Measurements from ENCODE around the gene NACC2.
A peak's percentile ranks its signal among the peaks of the same experiment; 100 is the strongest.
"Not testable (repeated sequence)": the region's sequence is repeated elsewhere in the genome, so short reads cannot be mapped to it uniquely, and the experiment has no call there.

Gene NACC2

DNA sequence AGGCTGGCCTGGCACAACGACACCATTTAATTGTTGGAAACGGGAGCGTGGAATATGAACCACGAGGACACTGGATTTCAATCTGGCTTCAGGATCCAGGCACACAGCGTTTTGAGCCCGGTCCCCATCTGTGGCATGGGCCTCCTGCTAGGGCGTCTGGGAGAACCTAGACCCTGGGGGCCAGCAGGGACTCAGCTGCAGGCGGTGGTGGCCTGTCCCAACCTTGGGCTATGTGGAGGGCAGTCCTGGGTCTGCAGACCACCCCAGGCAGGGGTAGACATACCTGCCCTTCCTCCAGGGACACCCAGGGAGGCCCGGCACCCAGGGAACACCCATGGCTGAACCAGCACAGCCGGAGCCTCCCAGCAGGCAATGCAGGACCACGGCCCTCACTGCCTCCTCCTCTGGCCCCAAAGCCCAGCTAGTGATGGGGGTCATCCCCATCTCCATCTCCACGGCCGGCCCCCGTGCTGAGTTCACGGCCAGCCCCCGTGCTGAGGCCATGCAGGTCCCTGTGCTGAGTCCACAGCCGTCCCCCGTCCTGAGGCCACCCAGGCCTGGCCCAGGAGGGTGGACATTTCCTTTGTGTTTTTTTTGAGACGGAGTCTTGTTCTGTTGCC lies 115.4 kb downstream of the NACC2 start:
- no peak for DNase-seq (ENCODE audit: low read depth, low spot score)

GRCh38 chr9:135978642-135979546 lies 116.2 kb downstream of the NACC2 start:
- DNase-seq (ENCODE audit: low read depth, low spot score) = no peak

DNA sequence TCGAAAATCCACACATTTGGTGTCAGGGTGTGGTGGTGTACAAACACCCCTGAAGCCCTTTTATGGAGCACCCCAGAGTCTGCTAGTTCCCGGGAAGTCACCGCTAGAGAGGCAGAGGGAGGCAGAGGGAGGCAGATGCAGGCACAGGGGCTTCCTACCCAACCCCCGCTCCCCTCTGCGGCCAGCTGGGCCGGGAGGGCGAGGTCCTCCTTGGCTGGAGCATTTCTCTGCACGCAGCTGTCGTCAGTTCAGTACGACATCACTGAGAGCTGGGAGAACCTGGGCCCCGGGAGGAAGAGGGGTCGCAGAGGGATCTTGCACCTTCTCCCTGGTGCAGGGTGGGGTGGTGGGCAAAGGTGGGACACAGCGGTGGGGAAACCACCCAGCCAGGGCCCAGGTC lies 118.1 kb downstream of the NACC2 start:
- DNase-seq (ENCODE audit: low read depth, low spot score) = no peak

GRCh38 chr9:135976531-135976930 lies 118.6 kb downstream of the NACC2 start:
- no peak for DNase-seq (ENCODE audit: low read depth, low spot score)

- DNase-seq (ENCODE audit: low read depth, low spot score) = no peak
These were observed 119.3 kb downstream of the NACC2 start for GRCh38 chr9:135975834-135976233.

DNA sequence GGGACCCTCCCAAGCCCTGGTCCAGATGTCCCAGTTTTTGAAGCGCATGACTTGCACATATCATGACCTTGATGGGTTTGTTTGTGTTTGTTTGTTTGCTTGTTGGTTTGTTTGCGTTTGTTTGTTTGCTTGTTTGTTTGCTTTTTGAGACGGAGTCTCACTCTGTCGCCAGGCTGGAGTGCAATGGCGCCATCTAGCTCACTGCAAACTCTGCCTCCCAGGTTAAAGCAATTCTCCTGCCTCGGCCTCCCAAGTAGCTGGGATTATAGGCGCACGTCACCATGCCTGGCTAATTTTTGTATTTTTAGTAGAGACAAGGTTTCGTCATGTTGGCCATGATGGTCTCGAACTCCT lies 120.9 kb downstream of the NACC2 start:
- no peak for DNase-seq (ENCODE audit: low read depth, low spot score)

DNA sequence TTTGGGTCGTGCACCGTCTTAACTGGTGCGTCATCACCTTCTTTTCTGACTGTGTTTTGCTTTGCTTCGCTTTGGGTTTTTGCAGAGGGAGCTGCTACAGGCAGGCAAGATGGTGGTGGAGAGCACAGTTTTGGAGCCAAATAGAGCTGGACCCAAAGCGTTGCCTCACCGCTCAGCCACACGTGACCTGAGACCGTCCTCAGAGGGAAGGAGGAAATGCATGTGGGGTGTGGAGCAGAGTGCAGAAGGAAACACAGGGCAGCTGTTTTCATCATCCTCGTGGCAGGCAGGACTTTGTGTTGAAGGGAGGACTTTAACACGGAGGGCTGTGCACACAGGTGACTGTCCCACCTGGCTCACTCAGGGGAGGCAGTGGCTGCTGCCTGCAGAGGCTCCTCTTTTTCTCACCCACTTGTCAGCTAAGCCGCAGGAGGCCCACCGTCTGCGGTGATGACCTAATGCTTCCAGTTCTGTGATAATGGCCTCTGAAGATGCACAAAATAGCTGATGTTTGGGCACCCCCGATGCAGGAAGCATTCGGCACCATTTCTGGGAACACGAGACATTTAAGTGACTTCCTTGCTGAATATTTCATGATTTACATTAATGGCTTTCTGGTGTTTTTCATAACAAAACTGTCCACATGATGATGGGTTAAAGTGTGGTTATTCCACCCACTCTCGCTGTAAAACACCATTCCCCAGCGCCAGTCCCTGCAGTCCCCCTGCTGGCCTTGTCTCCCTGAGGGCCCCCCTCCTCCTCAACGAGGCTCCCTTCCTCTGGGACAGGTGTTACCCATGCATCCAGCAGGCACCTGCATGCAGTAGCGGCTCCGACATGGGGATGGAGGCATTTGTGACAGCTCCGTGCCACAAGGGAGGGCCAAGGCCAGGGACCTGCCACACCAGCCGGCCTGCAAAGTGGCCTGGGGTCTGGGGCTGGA lies 121.5 kb downstream of the NACC2 start:
- no peak for DNase-seq (ENCODE audit: low read depth, low spot score)

DNA sequence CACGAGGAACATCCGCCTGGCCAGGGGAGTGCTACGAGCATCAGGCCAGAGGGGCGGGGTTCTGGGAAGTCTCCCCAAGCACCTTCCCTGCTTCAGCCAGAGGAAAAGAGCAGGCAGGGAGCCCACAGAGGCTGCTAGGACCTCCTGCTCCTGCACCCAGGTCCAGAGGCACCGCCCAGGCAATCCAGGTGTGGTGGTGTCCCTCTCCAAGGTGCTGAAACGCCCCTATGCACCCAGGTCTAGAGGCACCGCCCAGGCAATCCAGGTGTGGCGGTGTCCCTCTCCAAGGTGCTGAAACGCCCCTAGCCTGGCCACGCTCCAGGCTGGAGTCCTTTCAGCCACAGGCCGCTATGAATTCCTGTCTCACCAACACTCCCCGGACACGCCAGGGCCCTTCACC lies 123.2 kb downstream of the NACC2 start:
- DNase-seq (ENCODE audit: low read depth, low spot score) = peak; percentile 71

GRCh38 chr9:135971111-135971766 lies 123.8 kb downstream of the NACC2 start:
- DNase-seq (ENCODE audit: low read depth, low spot score) = no peak

DNA sequence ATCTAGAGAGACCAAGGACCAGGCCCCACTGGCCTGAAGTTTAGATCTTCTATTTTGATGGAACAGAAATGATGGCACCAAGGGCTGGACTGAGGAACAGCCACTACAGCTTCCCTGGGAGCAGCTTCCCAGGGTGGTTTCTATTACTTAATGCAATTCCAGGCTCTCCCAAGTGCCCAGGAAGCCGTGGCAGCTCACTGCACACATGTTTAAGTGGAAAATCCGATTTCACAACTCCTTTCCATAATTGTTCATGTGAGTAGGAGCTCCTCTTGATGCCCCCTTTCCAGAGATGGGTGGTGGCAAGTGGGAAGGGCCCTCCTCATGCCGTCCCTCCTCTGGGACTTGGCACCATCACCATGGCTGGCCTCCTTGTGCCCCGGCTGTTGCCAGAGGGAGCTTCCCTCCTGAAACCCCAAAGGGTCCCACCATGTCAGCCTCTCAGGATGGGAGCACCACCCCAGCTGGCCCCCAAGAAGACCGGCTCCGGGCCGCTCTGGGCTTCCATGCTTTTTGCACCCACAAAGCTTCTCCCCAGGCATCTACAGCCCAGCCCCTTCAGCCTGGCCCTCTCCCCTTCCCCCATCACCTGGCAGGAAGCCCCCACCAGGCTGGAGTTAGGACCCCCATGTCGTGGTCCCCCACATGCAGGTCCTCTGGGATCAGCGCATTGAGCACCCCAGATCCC lies 124.8 kb downstream of the NACC2 start:
- DNase-seq (ENCODE audit: low read depth, low spot score) = no peak

DNA sequence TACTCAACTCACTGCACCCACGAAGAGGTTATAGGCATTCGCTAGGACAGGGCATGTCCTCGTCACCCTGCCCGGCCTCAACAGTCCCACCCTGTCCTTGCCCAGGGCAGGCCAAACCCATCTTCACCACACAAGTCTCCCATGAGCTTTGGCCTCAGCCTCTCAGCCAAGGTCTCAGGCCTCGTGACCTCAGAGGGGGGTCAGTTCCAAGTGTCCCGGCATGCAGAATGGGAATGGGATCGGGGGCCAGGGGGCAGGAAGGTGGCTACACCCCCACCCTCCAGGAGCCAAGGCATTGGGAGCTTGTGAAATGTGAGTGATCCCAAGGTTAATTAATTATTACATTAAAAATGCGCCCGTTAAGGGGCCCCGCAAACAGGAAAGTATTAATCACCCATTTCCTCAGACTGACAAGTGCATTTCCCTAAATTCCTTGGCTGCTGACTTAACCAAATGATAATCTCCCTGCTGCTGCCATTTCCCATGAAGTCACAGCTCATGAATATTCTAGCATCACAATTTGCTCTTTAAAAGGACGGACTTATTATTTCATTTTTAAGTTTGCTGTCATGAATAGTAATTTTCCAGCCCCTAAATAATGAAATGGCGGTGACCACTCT lies 125.9 kb downstream of the NACC2 start:
- no peak for DNase-seq (ENCODE audit: low read depth, low spot score)

GRCh38 chr9:135968601-135969000 lies 126.5 kb downstream of the NACC2 start:
- no peak for DNase-seq (ENCODE audit: low read depth, low spot score)

DNA sequence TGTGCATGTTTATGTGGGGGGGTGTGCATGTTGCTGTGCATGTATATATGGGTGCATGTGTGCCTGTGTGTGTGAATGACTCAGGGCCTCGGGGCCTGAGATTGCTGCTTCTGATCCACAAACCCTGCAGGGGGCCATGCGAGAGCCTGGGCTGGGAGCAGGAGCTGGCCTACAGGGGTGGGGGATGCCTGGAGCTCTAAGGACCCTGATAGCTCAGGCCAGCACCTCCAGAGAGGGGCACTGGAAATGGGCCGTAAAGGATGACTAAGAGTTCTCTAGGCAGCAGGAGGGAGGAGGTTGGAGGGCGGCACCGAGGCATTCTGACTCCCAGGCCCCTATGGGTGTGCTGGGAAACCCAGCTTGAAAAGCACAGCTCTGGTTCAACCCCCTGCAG lies 127.0 kb downstream of the NACC2 start:
- no peak for DNase-seq (ENCODE audit: low read depth, low spot score)

GRCh38 chr9:135966916-135967260 lies 128.2 kb downstream of the NACC2 start:
- DNase-seq (ENCODE audit: low read depth, low spot score) = not testable (repeated sequence)

- no peak for DNase-seq (ENCODE audit: low read depth, low spot score)
These were observed 129.8 kb downstream of the NACC2 start for GRCh38 chr9:135965124-135965756.

- no peak for DNase-seq (ENCODE audit: low read depth, low spot score)
These were observed 131.2 kb downstream of the NACC2 start for GRCh38 chr9:135963938-135964337.

DNA sequence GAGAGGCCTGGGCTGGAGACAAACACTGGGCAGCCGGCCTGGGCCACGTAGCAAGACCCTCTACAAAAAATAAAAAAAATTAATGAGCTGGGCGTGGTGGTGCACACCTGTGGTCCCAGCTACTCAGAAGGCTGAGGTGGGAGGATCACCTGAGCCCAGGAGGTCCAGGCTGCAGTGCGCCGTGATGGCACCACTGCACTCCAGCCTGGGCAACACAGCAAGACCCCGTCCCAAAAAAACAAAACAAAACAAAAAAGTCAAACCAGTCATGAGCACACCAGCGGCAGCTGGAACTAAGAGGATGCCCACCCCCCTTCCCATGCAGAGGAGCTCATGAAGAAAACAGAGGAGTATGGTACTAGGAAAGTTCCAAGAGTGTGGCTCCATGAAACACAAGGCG lies 131.8 kb downstream of the NACC2 start:
- DNase-seq (ENCODE audit: low read depth, low spot score) = no peak

DNA sequence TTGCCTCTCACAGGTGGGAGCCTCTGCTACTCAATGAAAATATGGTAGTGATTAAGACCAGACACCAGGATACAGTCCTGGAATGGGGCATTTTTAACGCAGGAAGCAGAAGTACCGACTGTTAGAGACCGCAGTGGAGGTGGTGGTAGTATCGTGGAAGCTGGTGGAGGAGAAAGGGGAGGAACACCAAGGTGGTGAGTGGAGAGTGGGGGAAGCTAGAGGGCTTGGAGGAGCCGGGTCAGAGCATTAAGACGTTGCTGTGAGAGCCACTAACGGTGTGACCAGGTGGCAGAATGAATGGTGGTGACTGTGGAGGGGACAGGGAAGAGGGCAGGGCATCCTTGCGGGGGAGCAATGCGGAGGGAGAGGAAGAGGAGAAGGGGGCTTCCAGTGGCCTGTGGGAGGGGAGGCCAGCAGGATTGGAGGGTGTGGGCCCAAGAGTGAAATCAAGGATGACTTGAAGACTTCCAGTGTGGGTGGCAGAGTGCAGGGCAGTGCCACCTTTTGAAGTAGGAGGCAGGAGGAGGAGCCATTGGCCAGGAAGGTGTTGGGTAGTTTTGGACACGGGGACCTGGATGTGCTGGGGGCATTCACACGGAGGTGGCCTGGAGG lies 132.3 kb downstream of the NACC2 start:
- DNase-seq (ENCODE audit: low read depth, low spot score) = no peak

- no peak for DNase-seq (ENCODE audit: low read depth, low spot score)
These were observed 133.0 kb downstream of the NACC2 start for GRCh38 chr9:135961811-135962695.
